SJSA1 (cell line): ENCODE data around the gene CNBD2. TPM values are rescaled to one million over a fixed set of nuclear protein-coding genes. Genes with fewer than 3 reads are reported as not detected.
"Not testable (repeated sequence)": the region's sequence is repeated elsewhere in the genome, so short reads cannot be mapped to it uniquely, and the experiment has no call there.

Source experiments
- DNase-seq, 2 experiments: peaks; one replicate each; pipeline ENCODE4 v3.0.0-alpha.2; 2015 to 2020; ENCODE audit warnings: low spot score in 2 of 2, low read depth in 1 of 2
- H3K27ac ChIP-seq: fragments of 250-450 bp; sonication (Bioruptor Pico); 2 replicates; pipeline ENCODE4 v1.5.1; 2020; ENCODE audit warnings: mild to moderate bottlenecking, moderate library complexity
- H3K27me3 ChIP-seq: fragments of 250-450 bp; sonication (Bioruptor Pico); replicated peaks from 2 replicates; pipeline ENCODE4 v1.5.1; 2020; ENCODE audit warnings: mild to moderate bottlenecking, moderate library complexity
- H3K36me3 ChIP-seq: fragments of 250-450 bp; sonication (Bioruptor Pico); 2 replicates; pipeline ENCODE4 v1.5.1; 2020; ENCODE audit warnings: mild to moderate bottlenecking
- H3K4me1 ChIP-seq: fragments of 250-450 bp; sonication (Bioruptor Pico); replicated peaks from 2 replicates; pipeline ENCODE4 v1.6.1; 2021; ENCODE audit warnings: mild to moderate bottlenecking
- H3K4me3 ChIP-seq: fragments of 250-450 bp; sonication (Bioruptor Pico); 2 replicates; pipeline ENCODE4 v1.5.1; 2020; ENCODE audit warnings: mild to moderate bottlenecking
- H3K9me3 ChIP-seq: fragments of 250-450 bp; sonication (Bioruptor Pico); replicated peaks from 2 replicates; pipeline ENCODE4 v1.5.1; 2020; ENCODE audit warnings: mild to moderate bottlenecking
- total RNA-seq: library from RNA; depleted of rRNA; stranded (reverse); fragments of >200 nt; shearing (Covaris generic); gene quantifications from 2 replicates; pipeline ENCODE4 v1.2.3, GENCODE V29; 2014; rRNA removed

CNBD2 gene
- total RNA-seq, 1 experiment from 2014 or later: 3.6 TPM

DNA sequence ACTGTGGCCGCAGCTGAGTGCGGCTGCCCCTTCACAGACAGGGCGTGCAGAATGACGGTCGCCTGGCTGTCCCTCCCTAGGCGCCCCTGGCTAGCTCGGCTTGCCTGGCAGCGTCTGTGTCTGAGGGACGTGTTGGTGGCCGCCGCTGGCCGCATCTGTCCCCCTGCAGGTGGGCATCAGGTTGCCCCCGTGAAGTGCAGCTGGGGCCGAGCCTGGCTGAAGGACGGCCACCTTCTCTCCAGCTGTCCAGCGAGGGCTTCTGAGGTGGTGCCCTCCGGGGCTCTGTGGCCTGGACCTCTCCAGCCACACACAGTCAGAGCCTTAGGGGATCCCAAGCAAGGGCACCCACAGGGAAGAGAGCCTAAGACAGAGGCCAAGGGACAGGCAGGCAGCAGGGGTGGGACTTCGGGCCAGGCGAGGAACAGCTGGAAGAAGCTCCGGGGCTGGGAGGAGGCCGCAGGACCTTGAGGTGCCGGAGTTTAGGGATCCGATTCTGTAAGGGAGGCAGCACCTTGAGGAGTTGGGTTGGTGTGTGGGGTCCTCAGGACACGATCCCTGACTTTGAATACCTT is 97.1 kb downstream of the CNBD2 start:
- no peaks in the 10 kb centered on the region for H3K9me3 ChIP-seq
- H3K36me3 ChIP-seq: no peaks in the 10 kb centered on the region
- no peak overlapping the region for H3K4me3 ChIP-seq

DNA sequence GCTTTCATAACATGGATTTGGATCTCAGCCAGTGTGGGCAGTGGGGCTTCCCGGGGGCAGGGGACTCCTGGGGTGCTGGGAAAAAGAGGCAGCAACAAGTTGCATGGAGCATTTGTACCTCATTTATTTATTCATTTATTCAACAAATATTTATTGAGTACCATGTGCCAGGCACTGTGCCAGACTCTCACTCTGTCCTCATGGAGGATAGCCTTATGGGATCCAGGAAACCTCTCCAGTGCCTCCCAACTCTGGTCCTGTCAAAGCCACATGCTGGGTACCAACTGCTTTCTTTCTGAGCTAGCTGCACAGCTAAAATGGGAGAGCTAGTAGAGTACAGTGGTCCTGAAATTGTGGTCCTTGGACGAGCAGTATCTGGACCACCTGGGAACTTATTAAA is 98.4 kb downstream of the CNBD2 start:
- no peaks in the 10 kb centered on the region for H3K36me3 ChIP-seq
- no peak overlapping the region for H3K27ac ChIP-seq
- H3K9me3 ChIP-seq: no peaks in the 10 kb centered on the region
- H3K4me3 ChIP-seq: no peak overlapping the region
- no peak for DNase-seq
- H3K4me1 ChIP-seq: peaks cover 10% of the 10 kb centered on the region
- no peaks in the 10 kb centered on the region for H3K27me3 ChIP-seq

More for the DNA sequence above, 97.1 kb downstream of the CNBD2 start:
- no peak for DNase-seq
- H3K27me3 ChIP-seq: no peaks in the 10 kb centered on the region
- H3K4me1 ChIP-seq: peaks cover 10% of the 10 kb centered on the region
- no peak overlapping the region for H3K27ac ChIP-seq

DNA sequence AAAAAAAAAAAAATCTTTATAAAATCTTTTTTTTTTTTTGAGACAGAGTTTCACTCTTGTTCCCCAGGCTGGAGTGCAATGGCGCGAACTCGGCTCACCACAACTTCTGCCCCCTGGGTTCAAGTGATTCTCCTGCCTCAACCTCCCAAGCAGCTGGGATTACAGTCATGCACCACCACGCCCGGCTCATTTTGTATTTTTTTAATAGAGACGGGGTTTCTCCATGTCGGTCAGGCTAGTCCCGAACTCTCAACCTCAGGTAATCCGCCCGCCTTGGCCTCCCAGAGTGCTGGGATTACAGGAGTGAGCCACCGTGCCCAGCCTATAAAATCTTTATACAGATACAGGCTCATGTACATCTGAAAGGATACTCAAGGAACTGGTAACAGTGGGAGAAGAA is 100.1 kb downstream of the CNBD2 start:
- H3K27ac ChIP-seq, DNase-seq, H3K9me3 ChIP-seq, H3K27me3 ChIP-seq, H3K36me3 ChIP-seq, H3K4me3 ChIP-seq: not testable (repeated sequence)
- peaks cover 10% of the 10 kb centered on the region for H3K4me1 ChIP-seq

DNA sequence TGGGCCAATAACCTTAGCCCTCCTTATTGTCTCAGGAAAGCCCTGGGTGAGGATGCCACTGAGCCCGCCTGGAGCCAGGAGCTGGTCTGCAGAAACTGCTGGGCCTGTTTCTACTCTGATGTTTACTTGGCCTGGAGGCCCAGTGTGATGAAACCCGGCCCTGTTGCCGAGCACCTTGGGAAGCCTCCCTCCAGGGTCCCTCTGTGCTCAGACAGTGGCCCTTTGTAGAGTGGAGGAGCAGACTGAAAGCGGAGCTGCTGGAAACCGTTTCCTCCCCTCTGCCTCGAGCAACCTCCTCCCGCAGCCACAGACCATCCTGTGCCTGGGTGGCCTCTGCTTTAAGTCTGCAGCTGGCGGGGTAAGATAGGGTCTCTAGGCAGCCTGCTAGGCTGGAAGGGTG is 102.1 kb downstream of the CNBD2 start:
- Histone ChIP-seq H3K4me1 (no peaks in the 10 kb centered on the region), H3K36me3 (no peaks in the 10 kb centered on the region), H3K9me3 (no peaks in the 10 kb centered on the region), H3K27me3 (no peaks in the 10 kb centered on the region), H3K27ac (no peak overlapping the region), H3K4me3 (no peak overlapping the region)
- no peak for DNase-seq

DNA sequence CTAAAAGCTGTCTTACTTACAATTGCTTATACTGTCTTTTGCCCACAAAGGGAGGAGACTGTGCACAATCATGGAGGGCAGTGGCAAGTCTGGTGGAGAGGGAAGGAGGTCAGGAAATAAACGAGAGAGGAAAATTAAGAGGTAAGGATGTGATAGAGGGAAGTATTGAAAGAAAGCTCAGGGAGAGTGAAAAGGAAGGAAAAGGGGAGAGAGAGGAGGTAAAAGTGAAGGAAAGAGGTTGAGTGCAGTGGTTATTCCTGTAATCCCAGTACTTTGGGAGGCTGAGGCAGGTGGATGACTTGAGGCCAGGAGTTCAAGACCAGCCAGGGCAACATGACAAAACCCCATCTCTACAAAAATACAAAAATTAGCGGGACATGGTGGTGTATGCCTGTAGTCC is 103.5 kb downstream of the CNBD2 start:
- no peak for DNase-seq
- Histone ChIP-seq H3K9me3 (no peaks in the 10 kb centered on the region), H3K27me3 (no peaks in the 10 kb centered on the region), H3K4me3 (no peak overlapping the region), H3K4me1 (no peaks in the 10 kb centered on the region), H3K36me3 (no peaks in the 10 kb centered on the region), H3K27ac (no peak overlapping the region)

DNA sequence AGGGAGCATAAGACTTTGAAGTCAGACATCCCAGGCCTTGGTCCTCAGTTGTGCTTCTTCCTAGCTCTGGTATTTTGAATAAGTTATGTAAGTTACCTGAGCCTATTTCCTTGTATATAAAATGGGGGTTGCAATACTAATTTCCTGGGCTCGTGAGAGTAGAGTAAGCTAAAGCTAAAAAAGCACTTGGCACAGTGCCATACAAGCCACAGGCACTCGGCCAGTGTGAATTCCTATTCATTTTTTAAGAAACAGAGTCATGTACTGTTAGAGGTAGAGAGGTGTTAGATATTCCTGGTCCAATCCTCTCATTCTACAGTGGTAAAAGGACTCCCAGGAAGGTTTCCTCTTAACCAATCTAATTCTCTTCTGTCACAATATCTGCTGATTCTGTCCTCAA is 106.6 kb downstream of the CNBD2 start:
- no peak overlapping the region for H3K27ac ChIP-seq
- no peaks in the 10 kb centered on the region for H3K27me3 ChIP-seq
- no peak overlapping the region for H3K4me3 ChIP-seq
- H3K36me3 ChIP-seq: no peaks in the 10 kb centered on the region
- DNase-seq: no peak
- no peaks in the 10 kb centered on the region for H3K4me1 ChIP-seq
- no peaks in the 10 kb centered on the region for H3K9me3 ChIP-seq

DNA sequence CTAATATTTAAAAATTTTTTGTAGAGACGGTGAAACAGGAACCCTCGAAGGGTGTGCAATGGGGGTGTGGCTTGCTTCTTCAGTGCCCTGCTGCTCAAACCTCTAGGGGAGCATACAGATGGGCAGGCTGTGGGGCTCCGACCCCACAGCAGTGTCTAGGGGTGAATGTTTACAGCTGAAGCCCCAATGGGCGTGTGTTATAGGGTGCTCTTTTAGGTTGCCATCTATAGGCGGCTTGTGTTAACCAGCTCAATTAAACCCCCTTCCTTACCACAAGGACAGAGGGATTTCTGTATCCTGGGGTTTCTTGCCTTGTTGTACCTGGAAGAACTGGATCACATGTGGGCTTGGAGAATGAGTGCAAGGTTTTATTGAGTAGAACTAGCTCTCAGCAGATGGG is 109.4 kb downstream of the CNBD2 start:
- not testable (repeated sequence) for H3K9me3 ChIP-seq, H3K4me1 ChIP-seq, DNase-seq, H3K27me3 ChIP-seq, H3K36me3 ChIP-seq, H3K27ac ChIP-seq, H3K4me3 ChIP-seq

DNA sequence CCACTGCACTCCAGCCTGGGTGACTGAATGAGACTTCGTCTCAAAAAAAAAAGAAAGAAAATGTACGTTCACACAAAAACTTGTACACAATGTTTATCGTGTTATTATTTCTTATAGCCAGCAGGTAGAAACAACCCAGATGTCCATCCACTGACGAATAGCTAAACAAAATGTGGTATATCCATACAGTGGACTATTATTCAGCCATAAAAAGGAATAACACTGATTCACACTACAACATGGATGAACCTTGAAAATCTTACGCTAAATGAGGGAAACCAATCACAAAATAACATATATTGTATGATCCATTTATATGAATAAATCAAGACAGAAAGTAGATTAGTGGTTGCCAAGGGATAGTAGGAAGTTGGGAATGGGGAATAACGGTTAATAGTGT is 111.1 kb downstream of the CNBD2 start:
- Histone ChIP-seq H3K36me3 (no peaks in the 10 kb centered on the region), H3K4me3 (no peak overlapping the region), H3K27ac (no peak overlapping the region), H3K9me3 (0 out of 2 replicates have a peak, but pooled peaks cover 2% of the 10 kb centered on the region), H3K27me3 (no peaks in the 10 kb centered on the region), H3K4me1 (no peaks in the 10 kb centered on the region)
- no peak for DNase-seq

DNA sequence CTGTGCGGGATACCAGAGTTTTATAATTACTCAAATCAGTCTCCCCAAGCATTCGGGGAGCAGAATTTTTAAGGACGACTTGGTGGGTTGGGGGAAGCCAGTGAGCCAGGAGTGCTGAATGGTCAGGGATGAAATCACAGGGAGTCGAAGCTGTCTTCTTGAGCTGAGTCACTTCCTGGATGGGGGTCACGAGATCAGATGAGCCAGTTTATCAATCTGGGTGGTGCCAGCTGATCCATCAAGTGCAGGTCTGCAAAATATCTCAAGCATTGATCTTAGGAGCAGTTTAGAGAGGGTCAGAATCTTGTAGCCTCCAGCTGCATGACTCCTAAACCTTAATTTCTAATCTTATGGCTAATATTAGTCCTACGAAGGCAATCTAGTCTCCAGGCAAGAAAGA is 111.6 kb downstream of the CNBD2 start:
- not testable (repeated sequence) for H3K4me1 ChIP-seq, H3K27me3 ChIP-seq, H3K36me3 ChIP-seq, H3K9me3 ChIP-seq, DNase-seq, H3K27ac ChIP-seq, H3K4me3 ChIP-seq

Other genes with a start within 250 kb of the CNBD2 start
- 277 and 319 TPM in 2 replicates for gene RBM39, start 226.3 kb upstream of the CNBD2 start, total RNA-seq
- 16.7 and 24.1 TPM in 2 replicates for gene PHF20, start 196.6 kb upstream of the CNBD2 start, total RNA-seq
- gene SCAND1, start 14.1 kb upstream of the CNBD2 start, total RNA-seq: 88.1 and 123 TPM in 2 replicates
- gene EPB41L1, start 186.2 kb downstream of the CNBD2 start, total RNA-seq: 3.5 and 4.2 TPM in 2 replicates